GM12892 (cell line): ENCODE measurements around the gene RNF224.
"Not testable (repeated sequence)": the region's sequence is repeated elsewhere in the genome, so short reads cannot be mapped to it uniquely, and the experiment has no call there.

Experiments
- DNase-seq: peaks from one replicate; pipeline ENCODE4 v3.0.0; 2011; ENCODE audit not compliant: insufficient read length
- FAIRE-seq: peaks from 2 replicates; lab custom pipeline; 2011; peaks lifted over from hg19 to GRCh38; lab: Jason Lieb, UNC
- POLR2A ChIP-seq: IDR thresholded peaks from 2 replicates; pipeline ENCODE4 v1.6.1; 2011; ENCODE audit warnings: low read depth, low read length, control low read depth
- POLR2AphosphoS5 ChIP-seq: IDR thresholded peaks from 2 replicates; pipeline ENCODE4 v1.6.1; 2011; ENCODE audit warnings: low read depth, low read length, control low read depth
- TAF1 ChIP-seq: IDR thresholded peaks from 2 replicates; pipeline ENCODE4 v1.6.1; 2011; ENCODE audit warnings: low read depth, mild to moderate bottlenecking, control low read depth, low read length, borderline replicate concordance

Gene RNF224

GRCh38 chr9:137240318-137240840 is 13.1 kb downstream of the RNF224 start:
- TF ChIP-seq TAF1 (0 out of 2 replicates have a peak, but pooled peaks have one; percentile 9), POLR2A (no peak)
- DNase-seq (peak; percentile 75), FAIRE-seq (no peak)

GRCh38 chr9:137240841-137241489 is 13.7 kb downstream of the RNF224 start, which contains the start of gene TUBB4B:
Gene TUBB4B, plus strand, starts transcription at chr9:137241287. Its CDS starts 74 bp downstream, at chr9:137241361.
- DNase-seq (peak; percentile 100), FAIRE-seq (peak; percentile 100)
- peak; percentile 99 for TF ChIP-seq POLR2AphosphoS5
- TF ChIP-seq POLR2A, result peak; percentile 99
- peak; percentile 98 for TF ChIP-seq TAF1

- no peak for TF ChIP-seq POLR2AphosphoS5
- TF ChIP-seq POLR2A, result no peak
- TF ChIP-seq TAF1, result no peak
- DNase-seq (peak; percentile 62), FAIRE-seq (no peak)
These were observed 14.4 kb downstream of the RNF224 start for GRCh38 chr9:137241490-137242268.

- no peak for TF ChIP-seq POLR2A
- TF ChIP-seq POLR2AphosphoS5, result peak; percentile 17; the same call in 1 of the 2 replicates
- no peak for TF ChIP-seq TAF1
- DNase-seq (no peak), FAIRE-seq (no peak)
These were observed 15.2 kb downstream of the RNF224 start for GRCh38 chr9:137242269-137243203.

- DNase-seq, FAIRE-seq: not testable (repeated sequence)
These were observed 15.9 kb downstream of the RNF224 start for GRCh38 chr9:137243266-137243625.

- no peak for DNase-seq
- no peak for FAIRE-seq
- TF ChIP-seq POLR2A, result peak; percentile 62
- peak; percentile 88 for TF ChIP-seq POLR2AphosphoS5
- TF ChIP-seq TAF1, result no peak
These were observed 16.6 kb downstream of the RNF224 start for GRCh38 chr9:137243626-137244485.

- no peak for DNase-seq
- no peak for FAIRE-seq
- no peak for TF ChIP-seq POLR2A
- TF ChIP-seq POLR2AphosphoS5, result peak; percentile 4; the same call in 1 of the 2 replicates
These were observed 17.5 kb downstream of the RNF224 start for GRCh38 chr9:137244486-137245449.

GRCh38 chr9:137245450-137246421 is 18.4 kb downstream of the RNF224 start:
- FAIRE-seq, result no peak
- TF ChIP-seq TAF1, result no peak
- no peak for TF ChIP-seq POLR2AphosphoS5
- no peak for TF ChIP-seq POLR2A
- no peak for DNase-seq
